Chondrocyte (in vitro differentiated cells): ENCODE data around the gene PZP. TPM values are rescaled to one million over a fixed set of nuclear protein-coding genes. Genes with fewer than 3 reads are reported as not detected.

Source experiments
- DNase-seq: peaks from one replicate; pipeline ENCODE4 v3.0.0; 2021; ENCODE audit warnings: mixed read lengths, low spot score
- H3K27ac Mint-ChIP-seq: one replicate; pipeline ENCODE4 v1.8.0; 2021; ENCODE audit warnings: mild to moderate bottlenecking, moderate library complexity, mixed read lengths; ENCODE audit not compliant: unreplicated experiment
- H3K27me3 Mint-ChIP-seq: 2 replicates; pipeline ENCODE4 v1.8.0; 2021; ENCODE audit warnings: low read depth, mixed read lengths
- H3K36me3 Mint-ChIP-seq: 2 replicates; pipeline ENCODE4 v1.8.0; 2021; ENCODE audit warnings: low read depth, mixed read lengths
- H3K4me1 Mint-ChIP-seq: 2 replicates; pipeline ENCODE4 v1.8.0; 2021; ENCODE audit warnings: low read depth, mild to moderate bottlenecking, mixed read lengths
- H3K4me3 Mint-ChIP-seq: one replicate; pipeline ENCODE4 v1.8.0; 2021; ENCODE audit warnings: mild to moderate bottlenecking, moderate library complexity, mixed read lengths; ENCODE audit not compliant: unreplicated experiment
- H3K9me3 Mint-ChIP-seq: 2 replicates; pipeline ENCODE4 v1.8.0; 2021; ENCODE audit warnings: low read depth, mixed read lengths
- total RNA-seq: library from RNA; stranded (reverse); gene quantifications from 3 replicates; pipeline ENCODE4 v1.2.1, GENCODE V29; 2021
- TF ChIP-seq, protein P1 (sequence below): fragments of 200-600 bp; sonication (generic); IDR thresholded peaks from 2 replicates; pipeline ENCODE4 v1.5.0; 2021; ENCODE audit warnings: antibody characterized with exemption, mild to moderate bottlenecking, moderate library complexity

Gene PZP
- total RNA-seq, 1 donor from 2014 or later, result not detected

DNA sequence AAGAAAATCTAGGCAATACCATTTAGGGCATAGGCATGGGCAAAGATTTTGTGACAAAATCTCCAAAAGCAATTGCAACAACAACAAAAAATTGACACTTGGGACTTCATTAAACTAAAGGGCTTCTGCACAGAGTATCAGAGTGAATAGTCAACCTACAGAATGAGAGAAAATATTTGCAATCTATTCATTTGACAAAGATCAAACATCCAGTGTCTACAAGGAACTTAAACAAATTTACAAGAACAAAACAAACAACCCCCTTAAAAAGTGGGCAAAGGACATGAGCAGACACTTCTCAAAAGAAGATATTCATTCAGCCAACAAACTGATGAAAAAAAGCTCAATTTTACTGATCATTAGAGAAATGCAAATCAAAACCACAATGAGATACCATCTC is 44.1 kb upstream of the PZP start:
- H3K4me1 Mint-ChIP-seq, result no peaks in the 10 kb centered on the region
- no peak for DNase-seq
- H3K27ac Mint-ChIP-seq, result no peak overlapping the region
- TF ChIP-seq, protein P1, sequence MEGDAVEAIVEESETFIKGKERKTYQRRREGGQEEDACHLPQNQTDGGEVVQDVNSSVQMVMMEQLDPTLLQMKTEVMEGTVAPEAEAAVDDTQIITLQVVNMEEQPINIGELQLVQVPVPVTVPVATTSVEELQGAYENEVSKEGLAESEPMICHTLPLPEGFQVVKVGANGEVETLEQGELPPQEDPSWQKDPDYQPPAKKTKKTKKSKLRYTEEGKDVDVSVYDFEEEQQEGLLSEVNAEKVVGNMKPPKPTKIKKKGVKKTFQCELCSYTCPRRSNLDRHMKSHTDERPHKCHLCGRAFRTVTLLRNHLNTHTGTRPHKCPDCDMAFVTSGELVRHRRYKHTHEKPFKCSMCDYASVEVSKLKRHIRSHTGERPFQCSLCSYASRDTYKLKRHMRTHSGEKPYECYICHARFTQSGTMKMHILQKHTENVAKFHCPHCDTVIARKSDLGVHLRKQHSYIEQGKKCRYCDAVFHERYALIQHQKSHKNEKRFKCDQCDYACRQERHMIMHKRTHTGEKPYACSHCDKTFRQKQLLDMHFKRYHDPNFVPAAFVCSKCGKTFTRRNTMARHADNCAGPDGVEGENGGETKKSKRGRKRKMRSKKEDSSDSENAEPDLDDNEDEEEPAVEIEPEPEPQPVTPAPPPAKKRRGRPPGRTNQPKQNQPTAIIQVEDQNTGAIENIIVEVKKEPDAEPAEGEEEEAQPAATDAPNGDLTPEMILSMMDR, result no peak
- no peaks in the 10 kb centered on the region for H3K9me3 Mint-ChIP-seq
- no peak overlapping the region for H3K4me3 Mint-ChIP-seq
- no peaks in the 10 kb centered on the region for H3K36me3 Mint-ChIP-seq
- H3K27me3 Mint-ChIP-seq, result peaks cover 36% of the 10 kb centered on the region

DNA sequence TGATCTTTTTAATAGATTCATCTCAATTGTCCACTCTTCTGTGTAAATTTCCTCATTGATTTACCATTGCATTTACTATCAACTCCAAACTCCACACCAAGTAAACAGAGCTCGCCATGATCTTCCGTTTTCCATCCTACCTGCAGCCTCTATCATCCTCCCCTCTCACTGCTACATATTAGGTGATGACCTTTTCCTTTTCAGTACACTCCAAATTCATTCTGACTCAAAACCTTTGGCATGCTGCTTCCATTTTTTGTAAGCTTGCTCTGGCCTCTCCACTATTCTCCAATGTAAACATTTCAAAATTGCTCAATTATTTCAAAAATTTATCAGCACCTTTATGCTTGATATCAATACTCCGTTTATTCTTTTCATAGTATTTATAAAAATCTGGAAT is 40.2 kb upstream of the PZP start:
- Mint-ChIP-seq H3K36me3 (no peaks in the 10 kb centered on the region), H3K27me3 (peaks cover 34% of the 10 kb centered on the region), H3K27ac (no peak overlapping the region), H3K4me3 (no peak overlapping the region), H3K4me1 (no peaks in the 10 kb centered on the region), H3K9me3 (no peaks in the 10 kb centered on the region)
- TF ChIP-seq, protein P1, result no peak
- DNase-seq, result no peak

DNA sequence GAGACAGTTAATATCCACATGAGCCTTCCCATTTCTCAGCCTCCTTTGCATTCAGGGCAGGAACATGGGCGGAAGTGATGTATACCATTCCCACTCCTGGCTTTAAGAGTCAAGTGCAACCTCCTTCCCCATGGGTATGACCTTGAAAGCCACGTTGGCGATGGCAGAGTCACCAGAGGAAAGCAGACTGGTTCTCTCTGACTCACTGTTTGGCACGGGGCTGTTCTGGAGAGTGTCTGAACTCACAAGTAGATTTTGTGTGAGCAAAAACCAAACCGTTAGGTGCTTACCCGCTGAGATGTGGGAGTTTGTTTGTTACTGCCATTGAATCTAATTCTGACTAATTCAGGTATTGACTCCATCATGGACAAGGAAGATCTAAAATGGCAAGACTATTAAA is 36.7 kb upstream of the PZP start:
- Mint-ChIP-seq H3K27ac (no peak overlapping the region), H3K4me3 (no peak overlapping the region), H3K4me1 (no peaks in the 10 kb centered on the region), H3K36me3 (no peaks in the 10 kb centered on the region), H3K27me3 (peaks cover 13% of the 10 kb centered on the region), H3K9me3 (no peaks in the 10 kb centered on the region)
- DNase-seq, result no peak
- TF ChIP-seq, protein P1, result no peak

DNA sequence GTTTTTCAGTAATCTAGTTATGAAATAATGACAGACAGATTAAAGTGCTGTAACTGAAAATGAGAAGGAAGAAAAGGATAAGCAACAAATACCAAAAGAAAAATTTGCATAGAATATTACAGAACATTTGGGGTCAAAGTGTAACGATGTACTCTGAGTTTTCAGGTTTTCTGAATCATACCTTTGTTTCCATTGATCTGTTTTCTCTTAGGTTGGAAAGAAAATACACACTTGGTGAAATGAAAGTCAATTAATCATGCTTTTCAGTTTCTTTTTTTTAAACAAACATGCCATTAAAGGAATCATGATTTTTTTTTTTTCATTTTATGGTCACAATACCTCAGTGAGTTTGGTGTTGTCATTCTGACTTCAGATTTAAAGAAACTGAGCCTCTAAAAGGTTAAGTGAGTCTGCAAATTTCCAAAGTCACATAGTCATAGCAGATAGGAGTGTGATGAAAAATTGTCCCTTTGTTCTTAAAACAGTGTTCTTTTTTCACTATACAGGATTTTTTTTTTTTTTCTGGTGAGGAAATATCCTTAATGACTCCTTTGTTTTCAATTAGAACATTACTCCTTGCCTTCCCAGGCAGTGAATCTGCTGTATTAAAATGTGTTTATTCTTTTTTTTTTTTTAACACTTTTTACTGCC is 35.9 kb upstream of the PZP start:
- no peaks in the 10 kb centered on the region for H3K4me1 Mint-ChIP-seq
- H3K36me3 Mint-ChIP-seq, result no peaks in the 10 kb centered on the region
- no peak for DNase-seq
- no peaks in the 10 kb centered on the region for H3K9me3 Mint-ChIP-seq
- peaks cover 11% of the 10 kb centered on the region for H3K27me3 Mint-ChIP-seq
- H3K4me3 Mint-ChIP-seq, result no peak overlapping the region
- no peak overlapping the region for H3K27ac Mint-ChIP-seq
- TF ChIP-seq, protein P1, result no peak

DNA sequence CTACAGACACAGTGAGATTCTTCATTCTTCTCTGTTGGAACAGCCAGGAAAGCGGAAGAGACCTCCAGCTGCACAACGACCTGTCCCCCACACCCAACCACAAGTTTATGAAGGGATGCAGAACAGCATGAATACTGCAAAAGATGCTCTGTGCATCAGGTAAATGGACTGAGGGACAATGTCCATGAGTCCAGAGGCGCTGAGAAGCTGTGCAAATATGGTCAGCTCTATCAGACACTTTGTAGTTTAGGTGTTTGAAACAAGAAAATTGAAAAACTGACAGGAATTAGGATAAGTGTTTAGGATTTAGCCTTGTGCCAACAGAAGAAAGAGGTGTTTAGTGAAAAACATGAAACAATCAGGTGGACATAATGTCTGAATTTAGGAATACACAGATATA is 33.1 kb upstream of the PZP start:
- H3K4me1 Mint-ChIP-seq, result no peaks in the 10 kb centered on the region
- DNase-seq, result no peak
- H3K27me3 Mint-ChIP-seq, result peaks cover 7% of the 10 kb centered on the region
- TF ChIP-seq, protein P1, result no peak
- H3K27ac Mint-ChIP-seq, result no peak overlapping the region
- H3K4me3 Mint-ChIP-seq, result no peak overlapping the region
- no peaks in the 10 kb centered on the region for H3K9me3 Mint-ChIP-seq
- no peaks in the 10 kb centered on the region for H3K36me3 Mint-ChIP-seq
